Progenitor cell of endocrine pancreas (in vitro differentiated cells): ENCODE results near the gene SLC45A1. TPM values are rescaled to one million over a fixed set of nuclear protein-coding genes. Genes with fewer than 3 reads are reported as not detected.

Experiments used
- DNase-seq: peaks from one replicate; pipeline ENCODE4 v3.0.0; 2021; ENCODE audit warnings: low spot score; ENCODE audit not compliant: unreplicated experiment
- H3K27ac Mint-ChIP-seq: 2 replicates; pipeline ENCODE4 v1.8.0; 2021; ENCODE audit warnings: mild to moderate bottlenecking, moderate library complexity, mixed read lengths
- H3K27me3 Mint-ChIP-seq: 2 replicates; pipeline ENCODE4 v1.8.0; 2021; ENCODE audit warnings: mixed read lengths
- H3K36me3 Mint-ChIP-seq: 2 replicates; pipeline ENCODE4 v1.8.0; 2022; ENCODE audit warnings: mixed read lengths; ENCODE audit not compliant: insufficient read depth
- H3K4me1 Mint-ChIP-seq: 2 replicates; pipeline ENCODE4 v1.8.0; 2021; ENCODE audit warnings: low read depth, mixed read lengths
- H3K4me3 Mint-ChIP-seq: 2 replicates; pipeline ENCODE4 v1.8.0; 2021; ENCODE audit warnings: low read depth, mild to moderate bottlenecking, moderate library complexity, mixed read lengths
- H3K9me3 Mint-ChIP-seq: 2 replicates; pipeline ENCODE4 v1.8.0; 2021; ENCODE audit warnings: low read depth, mixed read lengths
- CTCF ChIP-seq: fragments of 200-600 bp; sonication (generic); IDR thresholded peaks from one replicate; pipeline ENCODE4 v1.5.0; 2021; ENCODE audit warnings: antibody characterized with exemption, mild to moderate bottlenecking; ENCODE audit not compliant: unreplicated experiment
- total RNA-seq: library from RNA; stranded (reverse); gene quantifications from 2 replicates; pipeline ENCODE4 v1.2.1, GENCODE V29; 2021

SLC45A1 gene
- total RNA-seq, 1 donor from 2014 or later: 0.86 TPM

GRCh38 chr1:8326265-8326664 is 8.4 kb downstream of the SLC45A1 start:
- Mint-ChIP-seq H3K9me3 (no peaks in the 10 kb centered on the region), H3K27me3 (no peaks in the 10 kb centered on the region), H3K4me3 (no peak overlapping the region), H3K27ac (no peak overlapping the region), H3K4me1 (no peaks in the 10 kb centered on the region), H3K36me3 (no peaks in the 10 kb centered on the region)
- DNase-seq: no peak
- TF ChIP-seq CTCF: no peak

- Mint-ChIP-seq H3K27me3 (no peaks in the 10 kb centered on the region), H3K27ac (no peak overlapping the region), H3K9me3 (no peaks in the 10 kb centered on the region), H3K36me3 (no peaks in the 10 kb centered on the region), H3K4me3 (no peak overlapping the region), H3K4me1 (no peaks in the 10 kb centered on the region)
- no peak for TF ChIP-seq CTCF
- no peak for DNase-seq
Measured at GRCh38 chr1:8328271-8328670, 10.4 kb downstream of the SLC45A1 start.

GRCh38 chr1:8329439-8329838 is 11.5 kb downstream of the SLC45A1 start:
- no peaks in the 10 kb centered on the region for H3K36me3 Mint-ChIP-seq
- H3K4me3 Mint-ChIP-seq: no peak overlapping the region
- no peaks in the 10 kb centered on the region for H3K9me3 Mint-ChIP-seq
- TF ChIP-seq CTCF: no peak
- H3K27me3 Mint-ChIP-seq: no peaks in the 10 kb centered on the region
- H3K27ac Mint-ChIP-seq: no peak overlapping the region
- no peak for DNase-seq
- no peaks in the 10 kb centered on the region for H3K4me1 Mint-ChIP-seq

- no peaks in the 10 kb centered on the region for H3K9me3 Mint-ChIP-seq
- H3K36me3 Mint-ChIP-seq: no peaks in the 10 kb centered on the region
- DNase-seq: no peak
- H3K4me1 Mint-ChIP-seq: no peaks in the 10 kb centered on the region
- H3K4me3 Mint-ChIP-seq: no peak overlapping the region
- H3K27ac Mint-ChIP-seq: no peak overlapping the region
- H3K27me3 Mint-ChIP-seq: no peaks in the 10 kb centered on the region
- no peak for TF ChIP-seq CTCF
Measured at GRCh38 chr1:8329858-8330257, 11.9 kb downstream of the SLC45A1 start.

GRCh38 chr1:8330271-8331125 is 12.6 kb downstream of the SLC45A1 start:
- Mint-ChIP-seq H3K9me3 (no peaks in the 10 kb centered on the region), H3K27me3 (no peaks in the 10 kb centered on the region), H3K4me1 (no peaks in the 10 kb centered on the region), H3K36me3 (no peaks in the 10 kb centered on the region), H3K27ac (no peak overlapping the region), H3K4me3 (no peak overlapping the region)
- no peak for DNase-seq
- no peak for TF ChIP-seq CTCF
